Keratinocyte (primary cell): Measurements from ENCODE around the gene STK24. TPM values are rescaled to one million over a fixed set of nuclear protein-coding genes. Genes with fewer than 3 reads are reported as not detected.

Experiments
- DNase-seq: peaks from one replicate; pipeline ENCODE4 v3.0.0-alpha.2; 2011; ENCODE audit warnings: low read depth, missing footprints, low spot score
- FAIRE-seq: peaks from 2 replicates; lab custom pipeline; 2011; peaks lifted over from hg19 to GRCh38; lab: Jason Lieb, UNC
- H2AFZ ChIP-seq: 2 replicates; pipeline ENCODE4 v1.6.0; 2012; ENCODE audit warnings: low read length, control low read depth, inconsistent platforms; ENCODE audit not compliant: control insufficient read depth
- H3K27ac ChIP-seq: 2 replicates; pipeline ENCODE4 v1.5.1; 2011; ENCODE audit warnings: low read length; ENCODE audit not compliant: control insufficient read depth, insufficient read depth
- H3K27me3 ChIP-seq: 3 replicates; pipeline ENCODE4 v1.6.0; 2011; ENCODE audit warnings: low read length; ENCODE audit not compliant: control insufficient read depth, insufficient read depth; ENCODE audit errors: extremely low read depth
- H3K36me3 ChIP-seq, 2 experiments: 2 replicates in 1 of 2; 3 replicates in 1 of 2; pipeline ENCODE4 v1.5.1; 2011; ENCODE audit warnings: low read length in 2 of 2, mild to moderate bottlenecking in 1 of 2; ENCODE audit not compliant: control insufficient read depth in 2 of 2, insufficient read depth in 2 of 2; ENCODE audit errors: extremely low read depth in 1 of 2
- H3K4me1 ChIP-seq: 3 replicates; pipeline ENCODE4 v1.5.1; 2011; ENCODE audit warnings: low read length; ENCODE audit not compliant: control insufficient read depth, insufficient read depth; ENCODE audit errors: extremely low read depth
- H3K4me2 ChIP-seq: 3 replicates; pipeline ENCODE4 v1.6.0; 2011; ENCODE audit warnings: low read depth, low read length; ENCODE audit not compliant: control insufficient read depth, insufficient read depth; ENCODE audit errors: extremely low read depth
- H3K4me3 ChIP-seq, 3 experiments: fragments of 200-600 bp in 1 of 3; sonication (generic) in 1 of 3; 2 replicates in 2 of 3; 3 replicates in 1 of 3; pipeline ENCODE4 v1.5.1; 2011 to 2016; ENCODE audit warnings: low read length in 3 of 3, mild to moderate bottlenecking in 3 of 3, control low read depth in 2 of 3, inconsistent platforms in 1 of 3, low read depth in 1 of 3, mixed read lengths in 1 of 3, mixed run types in 1 of 3, moderate library complexity in 1 of 3; ENCODE audit not compliant: control insufficient read depth in 2 of 3, insufficient read depth in 2 of 3; ENCODE audit errors: extremely low read depth in 1 of 3
- H3K79me2 ChIP-seq: 2 replicates; pipeline ENCODE4 v1.6.0; 2012; ENCODE audit warnings: low read length; ENCODE audit not compliant: control insufficient read depth, insufficient read depth
- H3K9ac ChIP-seq: 3 replicates; pipeline ENCODE4 v1.6.0; 2011; ENCODE audit warnings: low read length; ENCODE audit not compliant: control insufficient read depth, insufficient read depth; ENCODE audit errors: extremely low read depth
- H3K9me1 ChIP-seq: 3 replicates; pipeline ENCODE4 v1.6.0; 2011; ENCODE audit warnings: low read length; ENCODE audit not compliant: control insufficient read depth, insufficient read depth; ENCODE audit errors: extremely low read depth
- H3K9me3 ChIP-seq: 2 replicates; pipeline ENCODE4 v1.5.1; 2012; ENCODE audit warnings: low read depth, low read length; ENCODE audit not compliant: control insufficient read depth
- H4K20me1 ChIP-seq: 3 replicates; pipeline ENCODE4 v1.6.0; 2011; ENCODE audit warnings: low read length; ENCODE audit not compliant: control insufficient read depth, insufficient read depth; ENCODE audit errors: extremely low read depth
- CTCF ChIP-seq, 3 experiments: IDR thresholded peaks in 1 of 3; conservative IDR thresholded peaks in 1 of 3; optimal IDR thresholded peaks in 1 of 3; 2 replicates in 2 of 3; 3 replicates in 1 of 3; pipeline versions ENCODE3 to v1.5.1; 2011; ENCODE audit warnings: low read length in 3 of 3, mild to moderate bottlenecking in 3 of 3, moderate library complexity in 2 of 3, control low read depth in 1 of 3, inconsistent platforms in 1 of 3; ENCODE audit not compliant: insufficient read depth in 2 of 3; ENCODE audit errors: extremely low read depth in 1 of 3
- EZH2 ChIP-seq: IDR thresholded peaks from one replicate; pipeline ENCODE4 v1.6.1; 2012; ENCODE audit warnings: inconsistent platforms, mild to moderate bottlenecking, low read length, moderate library complexity
- dilution Hi-C: fragments of 300-500 bp; cut with MboI; formaldehyde crosslinking; loops from one replicate; pipeline ENCODE4 v1.7.0; 2020; ENCODE audit warnings: low sequenced_read_pairs; ENCODE audit not compliant: extremely low pct_ligation_motif_present
- polyA plus RNA-seq, 5 experiments: library from polyadenylated mRNA; depleted of rRNA in 3 of 5; stranded (reverse) in 3 of 5; stranded (forward) in 1 of 5; unstranded in 1 of 5; fragments of >200 nt; gene quantifications; 1 replicate in 1 of 5; 2 replicates in 3 of 5; 3 replicates in 1 of 5; pipeline versions ENCODE4 v1.2.1 to v1.2.3, GENCODE V29; 2011 to 2012; ENCODE audit warnings: missing spikeins in 2 of 5, low read depth in 1 of 5, low replicate concordance in 1 of 5

The STK24 gene
- polyA plus RNA-seq, 1 donor (not counting 4 experiments of a cell fraction or from before 2014, with no cell fraction given), result 81.6 TPM

- H3K36me3 ChIP-seq, result peaks cover 3 to 17% of the 10 kb centered on the region in 2 experiments
- DNase-seq (peak; percentile 42), FAIRE-seq (peak; percentile 97)
- no peak overlapping the region for H3K4me3 ChIP-seq
- H3K79me2 ChIP-seq, result no peaks in the 10 kb centered on the region
- no peaks in the 10 kb centered on the region for H3K9me1 ChIP-seq
- H2AFZ ChIP-seq, result no peak overlapping the region
- H3K4me2 ChIP-seq, result peak overlapping the region; percentile 11
- TF ChIP-seq EZH2, result no peak
- no peak for TF ChIP-seq CTCF (optimal IDR thresholded peaks at IDR 0.05 in 1 of 3, IDR thresholded peaks at IDR 0.05 in 1 of 3, conservative IDR thresholded peaks at IDR 0.05 in 1 of 3; ENCODE audit: extremely low read depth in 1 of 3, insufficient read depth in 2 of 3, low read length in 3 of 3)
- no peaks in the 10 kb centered on the region for H3K9me3 ChIP-seq
- no peaks in the 10 kb centered on the region for H4K20me1 ChIP-seq
- no peaks in the 10 kb centered on the region for H3K27me3 ChIP-seq
- peak overlapping the region; percentile 61 for H3K9ac ChIP-seq
- dilution Hi-C loops, result no loop called here
- peaks cover 15% of the 10 kb centered on the region for H3K4me1 ChIP-seq
- H3K27ac ChIP-seq, result peak overlapping the region; percentile 81
These were observed 133.6 kb downstream of the STK24 start for GRCh38 chr13:98443329-98443728.

GRCh38 chr13:98442391-98443230 is 134.3 kb downstream of the STK24 start:
- Histone ChIP-seq H3K36me3 (peaks cover under 1 to 10% of the 10 kb centered on the region in 2 experiments), H3K9ac (peak overlapping the region; percentile 35), H3K27ac (peak overlapping the region; percentile 81), H3K79me2 (no peaks in the 10 kb centered on the region), H3K9me3 (no peaks in the 10 kb centered on the region), H3K4me1 (peaks cover 15% of the 10 kb centered on the region), H2AFZ (no peak overlapping the region), H4K20me1 (no peaks in the 10 kb centered on the region), H3K27me3 (no peaks in the 10 kb centered on the region), H3K9me1 (no peaks in the 10 kb centered on the region), H3K4me3 (no peak overlapping the region), H3K4me2 (no peak overlapping the region)
- FAIRE-seq, result no peak
- dilution Hi-C loops, result no loop called here
- TF ChIP-seq EZH2 (no peak), CTCF (optimal IDR thresholded peaks at IDR 0.05 in 1 of 3, IDR thresholded peaks at IDR 0.05 in 1 of 3, conservative IDR thresholded peaks at IDR 0.05 in 1 of 3; ENCODE audit: extremely low read depth in 1 of 3, insufficient read depth in 2 of 3, low read length in 3 of 3) (no peak)
- no peak for DNase-seq
